GM12878 (cell line): ENCODE measurements around the gene TUBB3. TPM values are rescaled to one million over a fixed set of nuclear protein-coding genes. Genes with fewer than 3 reads are reported as not detected.

Experiments
- ATAC-seq: fragments of 200-7000 bp; cut with Tn5 transposase; 3 replicates; pipeline ENCODE4 v1.9.1; 2020; ENCODE audit warnings: mild to moderate bottlenecking, moderate library complexity
- BruUV-seq: library from RNA; stranded (reverse); fragments of 400-500 nt; replicated peaks from 2 replicates; lab custom pipeline; 2021; lab: Mats Ljungman, UMichigan
- CTCF ChIA-PET: fragments of 300-600 bp; sonication (Branson Sonifier 250); formaldehyde crosslinking; extraction: SDS; loops from one replicate; lab custom pipeline; 2021; ENCODE audit warnings: inconsistent platforms; lab: Yijun Ruan, JAX
- POLR2A ChIA-PET: fragments of 350-600 bp; formaldehyde crosslinking; extraction: SDS; loops from one replicate; lab custom pipeline; 2021; ENCODE audit warnings: inconsistent platforms; lab: Charles Lee
- RAD21 ChIA-PET: fragments of 300-600 bp; sonication (Branson Sonifier 250); formaldehyde crosslinking; loops from one replicate; lab custom pipeline; 2023; ENCODE audit warnings: antibody characterized with exemption; ENCODE audit not compliant: unreplicated experiment; lab: Charles Lee
- SMC1A ChIA-PET: fragments of 300-600 bp; sonication (Branson Sonifier 250); formaldehyde crosslinking; loops from one replicate; lab custom pipeline; 2023; ENCODE audit not compliant: unreplicated experiment, uncharacterized antibody; lab: Charles Lee
- DNase-seq: peaks from one replicate; pipeline ENCODE4 v3.0.0-alpha.2; 2011; ENCODE audit warnings: low read depth, low spot score
- FAIRE-seq: peaks from 3 replicates; lab custom pipeline; 2011; peaks lifted over from hg19 to GRCh38; lab: Jason Lieb, UNC
- H2AFZ ChIP-seq: 2 replicates; pipeline ENCODE4 v1.6.0; 2011; ENCODE audit warnings: low read depth, low read length, control low read depth; ENCODE audit not compliant: control insufficient read depth
- H3K27ac ChIP-seq: 2 replicates; pipeline ENCODE4 v1.5.1; 2011; ENCODE audit warnings: control low read depth; ENCODE audit not compliant: control insufficient read depth, insufficient read depth
- H3K27me3 ChIP-seq, 2 experiments: replicated peaks in 1 of 2; 2 replicates each; pipeline versions ENCODE4 v1.6.0 to v1.6.1; 2011; ENCODE audit warnings: low read length in 1 of 2; ENCODE audit not compliant: control insufficient read depth in 2 of 2, insufficient read depth in 2 of 2
- H3K36me3 ChIP-seq, 2 experiments: 2 replicates each; pipeline ENCODE4 v1.5.1; 2011; ENCODE audit warnings: low read length in 1 of 2; ENCODE audit not compliant: control insufficient read depth in 2 of 2, insufficient read depth in 2 of 2
- H3K4me1 ChIP-seq: 2 replicates; pipeline ENCODE4 v1.6.1; 2011; ENCODE audit warnings: mild to moderate bottlenecking, low read length, moderate library complexity, mixed read lengths; ENCODE audit not compliant: control insufficient read depth, insufficient read depth
- H3K4me2 ChIP-seq: 2 replicates; pipeline ENCODE4 v1.6.0; 2011; ENCODE audit warnings: control low read depth; ENCODE audit not compliant: control insufficient read depth, insufficient read depth
- H3K4me3 ChIP-seq: fragments of 200-600 bp; sonication (generic); 2 replicates; pipeline ENCODE4 v1.5.1; 2016
- H3K79me2 ChIP-seq: 2 replicates; pipeline ENCODE4 v1.6.0; 2011; ENCODE audit warnings: low read length; ENCODE audit not compliant: control insufficient read depth, insufficient read depth
- H3K9ac ChIP-seq: 2 replicates; pipeline ENCODE4 v1.8.0; 2011; ENCODE audit warnings: low read length, control low read depth, mixed read lengths; ENCODE audit not compliant: control insufficient read depth, insufficient read depth
- H3K9me3 ChIP-seq: replicated peaks from 3 replicates; pipeline ENCODE4 v1.5.1; 2011; ENCODE audit warnings: mild to moderate bottlenecking, low read length; ENCODE audit not compliant: control insufficient read depth, insufficient read depth
- H4K20me1 ChIP-seq: 2 replicates; pipeline ENCODE4 v1.6.0; 2011; ENCODE audit not compliant: control insufficient read depth, insufficient read depth
- ASH2L ChIP-seq: fragments of 300-600, 200-600 bp; sonication (generic); IDR thresholded peaks from 2 replicates; pipeline ENCODE4 v1.6.1; 2017; ENCODE audit warnings: low read depth, mild to moderate bottlenecking, borderline replicate concordance
- BHLHE40 ChIP-seq, 2 experiments: fragments of 450-650 bp in 1 of 2; IDR thresholded peaks; 2 replicates each; pipeline ENCODE4 v1.6.1; 2011 to 2017; ENCODE audit warnings: low read depth in 2 of 2, borderline replicate concordance in 1 of 2, improper control_type of control experiment in 1 of 2, low read length in 1 of 2, mild to moderate bottlenecking in 1 of 2
- BMI1 ChIP-seq: fragments of 450-650 bp; IDR thresholded peaks from 2 replicates; pipeline ENCODE4 v1.6.1; 2016; ENCODE audit warnings: mild to moderate bottlenecking, moderate library complexity, borderline replicate concordance
- CEBPB ChIP-seq, 2 experiments: fragments of 150-350 bp in 1 of 2; IDR thresholded peaks; 2 replicates each; pipeline ENCODE4 v1.6.1; 2012 to 2014; ENCODE audit warnings: low read depth in 2 of 2, low read length in 2 of 2, borderline replicate concordance in 1 of 2, inconsistent platforms in 1 of 2
- IRF4 ChIP-seq: IDR thresholded peaks from 2 replicates; pipeline ENCODE4 v1.6.1; 2011; ENCODE audit warnings: low read depth, low read length
- NR2C1 ChIP-seq: fragments of 450-650 bp; IDR thresholded peaks from 2 replicates; pipeline ENCODE4 v1.6.1; 2017; ENCODE audit warnings: antibody characterized with exemption, mild to moderate bottlenecking, moderate library complexity
- PAX8 ChIP-seq: fragments of 450-650 bp; IDR thresholded peaks from 2 replicates; pipeline ENCODE4 v1.6.1; 2017; ENCODE audit warnings: mild to moderate bottlenecking, moderate library complexity
- SIX5 ChIP-seq: IDR thresholded peaks from 2 replicates; pipeline ENCODE4 v1.6.1; 2011; ENCODE audit warnings: mild to moderate bottlenecking, low read depth, low read length, moderate library complexity; ENCODE audit not compliant: severe bottlenecking
- SMAD1 ChIP-seq: fragments of 450-650 bp; IDR thresholded peaks from 2 replicates; pipeline ENCODE4 v1.6.1; 2018; ENCODE audit warnings: mild to moderate bottlenecking, low read depth; ENCODE audit not compliant: partially characterized antibody
- SREBF1 ChIP-seq: IDR thresholded peaks from 2 replicates; pipeline ENCODE4 v1.6.1; 2012; ENCODE audit warnings: mild to moderate bottlenecking, low read length
- STAT3 ChIP-seq: IDR thresholded peaks from 2 replicates; pipeline ENCODE4 v1.6.1; 2011; ENCODE audit warnings: low read depth, low read length, improper control_type of control experiment
- ZNF622 ChIP-seq: fragments of 450-650 bp; IDR thresholded peaks from 2 replicates; pipeline ENCODE4 v1.6.1; 2017; ENCODE audit warnings: mild to moderate bottlenecking, inconsistent platforms
- WGBS: methylation state at CpG from one replicate; pipeline ENCODE4 v1.1.6; 2016; ENCODE audit warnings: low lambda C conversion rate; ENCODE audit not compliant: insufficient replicate concordance, insufficient coverage; ENCODE audit errors: missing lambda C conversion rate; 5-methylcytosine and 5-hydroxymethylcytosine counted together
- in situ Hi-C: fragments of 300-500 bp; cut with MboI; formaldehyde crosslinking; loops from 9 replicates; pipeline ENCODE4 v1.14.3; 2018; ENCODE audit warnings: mixed read lengths
- intact Hi-C: fragments of 100-400 bp; cut with micrococcal nuclease; formaldehyde crosslinking; loops from one replicate; pipeline ENCODE4 v1.14.2; 2022; ENCODE audit not compliant: unreplicated experiment
- polyA plus RNA-seq, 11 experiments: library from polyadenylated mRNA; depleted of rRNA in 4 of 11; unstranded in 6 of 11; stranded (reverse) in 5 of 11; fragments of >200 nt; fragmentation: Nextera tagmentation in 4 of 11; fragmentation: Illumina TruSeq in 1 of 11; extraction: Ambion mirVana in 4 of 11; extraction: Trizol in 1 of 11; gene quantifications; 1 replicate in 1 of 11; 2 replicates in 10 of 11; pipeline versions ENCODE4 v1.2.1 to v1.2.3, GENCODE V29; 2011 to 2016; ENCODE audit warnings: inconsistent platforms in 2 of 11, missing spikeins in 2 of 11, low read depth in 1 of 11
- total RNA-seq, 4 experiments: library from RNA; depleted of rRNA in 3 of 4; stranded (reverse); fragments of >200 nt in 3 of 4; fragmentation: Illumina TruSeq in 1 of 4; extraction: Trizol in 1 of 4; gene quantifications; 2 replicates each; pipeline versions ENCODE4 v1.2.1 to v1.2.3, GENCODE V29; 2013 to 2021

TUBB3 gene
- total and polyA plus RNA-seq, 10 of the 15 experiments (the other 5 are each of a cell fraction or from before 2014, with no cell fraction given): 0.09 to 2.5 (median 0.58) TPM; not detected in 1

DNA sequence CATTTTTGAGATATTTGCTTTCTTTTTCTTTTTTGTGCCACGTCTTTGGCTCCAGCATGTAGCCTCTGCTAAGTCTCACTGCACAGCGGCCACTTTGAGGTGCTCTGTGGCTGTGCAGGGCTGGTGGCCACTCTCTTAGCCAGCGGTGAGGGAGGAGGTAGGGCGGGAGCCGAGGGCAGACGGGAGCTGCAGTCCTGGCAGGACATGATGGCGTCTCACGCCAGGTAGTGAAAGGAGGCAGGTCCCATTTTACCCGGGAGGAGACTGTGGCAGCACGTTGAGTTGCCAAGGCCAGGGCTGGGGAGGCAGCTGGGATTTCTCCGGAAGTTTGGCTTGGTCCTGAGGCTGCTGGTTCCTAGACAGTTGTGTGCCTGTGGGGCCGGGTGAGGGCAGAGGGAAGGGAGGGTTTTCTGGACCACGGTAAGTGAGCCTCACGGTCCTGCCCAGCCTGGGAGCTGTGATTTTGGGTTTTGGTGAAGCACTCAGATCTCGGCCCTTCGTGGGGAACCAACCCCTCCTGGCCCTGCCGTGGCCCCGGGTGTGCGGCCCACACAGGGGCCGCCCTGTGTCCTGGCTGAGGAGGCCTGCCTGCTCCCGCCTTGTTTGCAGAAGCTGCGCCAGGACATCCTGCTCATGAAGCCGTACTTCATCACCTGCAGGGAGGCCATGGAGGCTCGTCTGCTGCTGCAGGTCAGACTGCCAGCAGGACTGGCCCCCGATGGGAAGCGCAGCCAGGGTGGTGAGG is 39.8 kb downstream of the TUBB3 start:
- H3K79me2 ChIP-seq: no peaks in the 10 kb centered on the region
- ChIA-PET POLR2A (no interaction called here), RAD21 (no interaction called here), CTCF (no interaction called here), SMC1A (no interaction called here)
- in situ Hi-C loops: no loop called here
- ATAC-seq (no peak), FAIRE-seq (no peak), DNase-seq (no peak)
- H3K4me1 ChIP-seq: no peaks in the 10 kb centered on the region
- intact Hi-C loops: no loop called here
- no peak overlapping the region for H3K9ac ChIP-seq
- H3K27ac ChIP-seq: no peak overlapping the region
- no peak overlapping the region for H3K4me3 ChIP-seq
- peaks cover 0 to 5% of the 10 kb centered on the region in 2 experiments; a peak in 3 of 4 replicates for H3K36me3 ChIP-seq
- no peak overlapping the region for H3K4me2 ChIP-seq
- no peak overlapping the region for H2AFZ ChIP-seq
- H3K27me3 ChIP-seq: no peaks in the 10 kb centered on the region
- WGBS: 82% methylated on average over 25 of the region's 26 CpGs
- H3K9me3 ChIP-seq: no peaks in the 10 kb centered on the region
- BruUV-seq: no TSS peak
- H4K20me1 ChIP-seq: no peaks in the 10 kb centered on the region
- TF ChIP-seq STAT3 (no peak), NR2C1 (no peak), CEBPB (IDR thresholded peaks at IDR 0.05; ENCODE audit: borderline replicate concordance in 1 of 2, low read depth in 2 of 2, low read length in 2 of 2) (no peak), IRF4 (no peak), ASH2L (no peak), SIX5 (no peak), BMI1 (no peak), BHLHE40 (IDR thresholded peaks at IDR 0.05; ENCODE audit: borderline replicate concordance in 1 of 2, low read depth in 2 of 2, low read length in 1 of 2) (no peak), PAX8 (no peak), ZNF622 (no peak), SMAD1 (no peak), SREBF1 (no peak)
